Glomerular visceral epithelial cell (primary cell): ENCODE measurements around the gene NFIB.
A peak's percentile ranks its signal among the peaks of the same experiment; 100 is the strongest.

Experiments
- DNase-seq: peaks from one replicate; pipeline ENCODE4 v3.0.0-alpha.2; 2016; ENCODE audit errors: extremely low spot score

NFIB gene

GRCh38 chr9:14107495-14107894, 206.4 kb downstream of the NFIB start:
- DNase-seq: no peak

- no peak for DNase-seq
These were observed 207.2 kb downstream of the NFIB start for GRCh38 chr9:14106699-14107098.

- DNase-seq: no peak
These were observed 209.4 kb downstream of the NFIB start for GRCh38 chr9:14104496-14104895.

GRCh38 chr9:14103115-14103514, 210.8 kb downstream of the NFIB start:
- no peak for DNase-seq

DNA sequence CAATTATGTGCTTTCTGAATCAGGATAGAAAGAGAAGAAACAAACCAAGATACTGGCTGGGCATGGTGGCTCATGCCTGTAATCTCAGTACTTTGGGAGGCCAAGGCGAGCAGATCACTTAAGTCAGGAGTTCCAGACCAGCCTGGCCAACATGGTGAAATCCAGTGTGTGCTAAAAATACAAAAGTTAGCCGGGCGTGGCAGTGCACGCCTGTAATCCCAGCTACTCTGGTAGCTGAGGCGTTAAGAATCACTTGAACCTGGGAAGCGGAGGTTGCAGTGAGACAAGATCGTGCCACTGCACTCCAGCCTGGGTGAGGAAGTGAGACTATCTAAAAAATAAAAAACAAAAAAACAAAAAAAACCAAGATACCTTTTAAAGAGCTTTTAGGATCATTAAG, 214.2 kb downstream of the NFIB start:
- DNase-seq: no peak

DNA sequence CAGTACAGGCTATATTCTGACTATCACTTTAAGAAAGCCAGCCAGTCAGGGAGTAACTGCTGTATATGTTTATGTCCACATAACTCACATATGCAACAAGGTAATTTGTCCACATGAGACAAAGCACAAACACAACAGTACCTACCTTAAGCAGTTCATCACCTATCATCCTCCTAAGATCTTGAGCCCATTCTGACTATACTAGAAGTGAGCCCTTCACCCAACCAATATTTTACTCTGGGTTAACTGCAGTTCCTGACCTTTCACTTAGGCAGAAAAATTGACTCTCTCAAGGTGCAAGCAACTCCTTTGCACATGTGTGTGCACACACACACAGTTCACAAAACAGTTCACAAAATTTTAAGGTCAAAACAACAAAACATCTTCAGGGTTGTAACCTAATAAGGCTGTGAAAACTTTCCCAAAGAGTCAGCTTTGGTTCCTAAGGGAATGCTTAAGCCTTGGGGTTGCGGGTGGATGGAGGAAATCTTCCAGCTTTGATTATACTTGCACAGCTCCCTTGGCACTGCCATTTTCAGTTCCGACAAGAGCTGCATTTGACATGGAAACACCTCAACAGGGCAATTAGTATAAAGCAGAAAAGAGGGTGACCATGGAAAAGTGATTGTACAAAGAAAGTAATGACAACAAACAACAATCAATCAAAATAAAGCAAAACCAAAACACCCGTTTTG, 215.3 kb downstream of the NFIB start:
- no peak for DNase-seq

DNA sequence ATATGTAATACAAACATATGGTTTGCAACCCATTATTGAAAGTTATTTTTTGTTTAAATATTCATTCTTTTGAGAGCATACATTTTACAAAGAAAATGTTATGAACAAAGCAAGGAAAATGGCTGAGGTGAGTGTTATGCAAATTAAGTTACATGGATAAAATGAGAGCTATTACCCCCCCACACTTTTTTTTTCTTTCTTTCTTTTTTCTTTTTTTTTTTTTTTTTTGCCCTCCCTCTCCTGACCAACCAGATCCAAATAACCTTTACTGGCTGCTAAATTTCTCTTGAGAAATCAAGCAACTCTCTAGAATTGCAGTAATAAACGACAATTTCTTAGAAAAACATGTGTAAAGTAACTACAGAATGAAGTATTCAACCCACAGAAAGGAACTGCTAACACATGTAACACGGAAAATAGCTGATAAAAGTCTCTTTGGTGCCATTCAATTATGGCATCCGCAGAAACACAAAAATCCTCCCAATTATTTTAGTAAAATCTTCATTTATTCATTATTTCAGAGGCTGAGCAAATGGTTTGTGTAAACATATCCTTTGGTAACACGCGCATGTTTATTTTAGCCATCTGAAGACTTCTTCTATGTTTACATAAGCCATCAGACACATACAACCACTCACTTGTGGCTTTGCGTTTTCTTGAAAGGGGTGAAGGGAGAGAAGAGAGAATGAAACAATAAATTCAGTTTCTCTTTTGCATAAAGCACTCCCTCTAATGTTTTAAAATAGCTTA, 216.1 kb downstream of the NFIB start:
- no peak for DNase-seq

DNA sequence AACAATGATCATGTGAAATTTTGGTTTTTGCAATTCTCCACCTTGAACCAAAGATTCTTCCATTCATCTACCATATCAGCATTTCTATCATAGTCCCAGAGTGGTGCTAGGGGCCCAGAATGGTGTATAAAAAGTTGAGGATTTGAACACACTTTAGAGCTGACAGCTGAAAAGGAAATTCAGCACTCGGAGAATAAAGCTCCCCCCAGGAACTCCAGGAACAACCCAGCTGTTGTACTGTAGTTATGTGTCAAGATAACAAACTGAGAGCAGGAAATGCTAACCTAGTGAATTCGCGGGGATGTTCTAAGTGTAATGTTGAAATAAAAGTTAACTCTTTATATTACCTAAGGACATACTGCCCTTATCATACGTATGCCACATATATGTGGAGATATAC, 216.7 kb downstream of the NFIB start:
- peak; percentile 33 for DNase-seq

- peak; percentile 89 for DNase-seq
These were observed 217.6 kb downstream of the NFIB start for GRCh38 chr9:14096258-14096922.

DNA sequence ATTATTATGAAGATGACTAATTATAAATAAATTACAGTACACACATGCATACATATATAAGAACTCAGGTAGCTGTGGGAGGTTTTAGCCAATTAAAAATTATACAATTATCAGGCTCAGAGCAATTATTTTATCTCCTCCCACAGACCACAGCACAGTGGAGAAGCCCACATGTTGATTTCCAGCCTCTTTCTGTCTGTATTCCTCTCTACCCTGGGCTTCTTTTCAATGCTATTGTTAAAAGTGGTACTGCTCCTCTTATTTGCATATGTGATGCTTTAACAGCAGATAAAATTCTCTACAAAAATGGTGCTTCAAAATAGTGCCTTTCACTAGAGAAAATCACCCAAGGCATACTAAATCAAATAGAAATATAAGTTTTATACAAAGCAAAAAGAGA, 218.7 kb downstream of the NFIB start:
- no peak for DNase-seq

DNA sequence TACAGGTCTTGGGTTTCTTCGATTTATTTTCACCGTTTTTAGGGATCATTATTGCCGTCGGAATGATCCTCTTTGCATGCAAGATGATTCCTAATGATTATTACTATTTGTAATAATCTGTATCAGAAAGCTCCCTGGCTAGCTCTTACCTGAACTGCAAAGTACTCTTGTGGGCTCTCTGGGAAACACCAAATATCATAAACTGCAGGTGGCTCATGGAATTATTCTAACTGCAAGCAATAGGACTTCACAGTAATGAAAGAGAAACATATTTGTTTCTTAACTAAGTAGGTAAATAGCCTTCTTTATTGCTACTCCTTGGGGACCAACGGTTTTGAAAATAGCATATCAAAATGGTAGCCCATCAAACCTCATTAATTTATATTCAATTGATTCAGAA, 219.4 kb downstream of the NFIB start:
- no peak for DNase-seq

GRCh38 chr9:14092344-14092743, 221.6 kb downstream of the NFIB start:
- DNase-seq: no peak

DNA sequence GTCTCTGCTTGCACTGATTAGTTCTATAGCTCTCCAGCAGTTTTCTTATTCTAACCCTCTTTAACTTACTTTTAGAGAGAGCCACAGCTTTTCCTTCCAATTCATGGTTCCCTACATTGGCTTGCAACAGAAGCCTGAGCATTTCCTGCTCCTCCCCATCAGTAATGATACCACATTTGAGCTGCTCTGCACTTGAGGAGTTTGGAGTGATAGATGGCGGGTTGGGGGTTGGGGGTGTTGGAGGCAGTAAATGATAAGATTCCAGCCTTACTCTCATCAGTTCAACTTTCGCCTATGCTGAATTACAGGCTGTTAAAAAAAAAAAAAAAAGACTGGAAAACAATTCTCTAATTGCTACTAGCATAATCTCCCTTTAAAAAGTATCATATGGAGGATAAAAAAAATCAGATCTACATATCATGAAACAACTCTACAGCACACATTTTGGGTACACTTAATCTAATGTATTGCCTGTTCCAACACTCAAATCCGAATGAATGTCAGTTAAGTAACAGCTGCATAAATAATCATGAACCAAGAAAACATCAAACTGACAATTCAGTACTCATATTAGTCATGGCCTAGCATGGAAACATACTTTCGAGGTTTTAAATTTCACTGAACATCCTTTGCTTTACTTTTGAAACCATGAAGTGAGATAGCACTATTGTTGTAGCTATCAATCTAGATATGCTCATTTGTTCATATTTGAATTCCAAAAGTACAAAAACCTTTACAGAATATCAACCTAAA, 224.7 kb downstream of the NFIB start:
- DNase-seq: no peak

- no peak for DNase-seq
These were observed 226.4 kb downstream of the NFIB start for GRCh38 chr9:14087576-14087975.

- DNase-seq: no peak
These were observed 227.4 kb downstream of the NFIB start for GRCh38 chr9:14086495-14086894.

DNA sequence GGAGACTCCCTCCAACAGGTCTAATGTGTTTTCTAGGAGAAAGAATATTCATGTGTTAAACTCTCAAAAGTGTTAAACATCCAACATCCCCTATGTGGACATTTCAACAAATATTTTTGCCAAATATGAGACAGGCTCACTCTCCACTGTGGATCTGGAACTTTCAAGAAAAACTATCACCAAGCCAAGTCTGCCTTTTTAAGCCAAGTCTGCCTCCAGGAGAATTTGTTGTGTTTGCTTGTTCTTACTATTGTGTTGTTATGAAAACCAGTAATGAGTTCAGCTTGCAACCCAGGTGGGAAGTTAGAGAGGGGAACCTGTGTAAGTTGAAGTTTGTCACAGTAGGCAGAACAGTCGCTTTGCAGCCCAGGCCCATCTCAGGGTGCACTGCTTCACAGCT, 228.1 kb downstream of the NFIB start:
- no peak for DNase-seq

DNA sequence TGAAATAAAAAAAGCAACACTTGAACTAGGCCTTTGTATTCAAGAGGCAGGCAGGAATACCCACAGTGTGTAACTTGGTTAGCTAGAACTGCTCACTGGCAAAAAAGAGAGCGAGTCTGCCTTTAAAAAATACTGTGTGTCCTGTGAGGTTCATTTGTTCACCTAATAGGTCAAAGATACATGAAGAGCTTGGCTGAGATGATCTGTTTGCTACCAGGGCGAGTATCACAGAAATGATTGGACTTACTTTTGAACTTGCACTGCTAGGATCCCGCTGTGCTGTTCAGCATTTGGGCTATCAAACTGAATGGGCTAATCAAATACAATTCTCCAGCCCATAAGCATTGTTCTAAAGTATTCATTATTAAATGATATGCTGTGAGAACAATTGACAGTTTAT, 229.1 kb downstream of the NFIB start:
- DNase-seq: no peak

DNA sequence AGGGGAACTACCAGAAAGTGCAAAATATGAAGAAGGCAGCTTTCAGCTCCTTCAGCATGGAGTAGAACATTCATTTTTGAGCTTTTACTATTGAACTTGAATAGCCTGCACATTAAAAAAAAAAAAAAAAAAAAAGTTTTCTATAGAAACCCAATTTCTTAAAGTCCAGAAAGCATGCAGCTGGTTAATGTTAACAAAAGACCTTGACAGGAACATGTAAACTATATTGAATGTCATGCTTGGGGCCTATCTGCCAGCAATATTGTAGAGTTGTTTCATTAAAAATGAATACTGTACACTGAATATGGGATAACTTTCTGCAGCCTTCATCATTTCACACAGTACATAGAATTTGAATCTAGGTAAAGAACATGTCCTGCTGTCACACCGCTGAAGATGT, 230.6 kb downstream of the NFIB start:
- DNase-seq: no peak

GRCh38 chr9:14082732-14083131, 231.2 kb downstream of the NFIB start:
- no peak for DNase-seq

DNA sequence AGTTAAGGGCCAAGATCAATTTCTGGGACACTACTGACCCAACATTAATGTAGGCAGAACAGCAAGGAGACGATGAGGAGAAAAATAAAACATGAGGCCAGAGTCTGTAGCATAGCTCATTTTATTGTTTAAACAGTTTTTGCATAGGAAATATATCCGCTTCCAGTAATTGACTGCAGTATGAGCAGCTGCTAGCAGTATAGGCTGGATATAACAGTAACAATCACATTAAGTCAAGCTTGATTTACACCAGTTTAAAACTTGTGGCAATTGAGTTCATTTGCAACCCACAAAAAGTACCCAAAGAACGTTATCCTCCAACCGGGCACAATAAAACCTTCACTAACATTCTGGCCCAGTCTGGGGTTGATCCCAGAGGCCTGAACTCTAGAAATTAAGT, 232.2 kb downstream of the NFIB start:
- DNase-seq: no peak

- peak; percentile 87 for DNase-seq
These were observed 232.9 kb downstream of the NFIB start for GRCh38 chr9:14080959-14081542.

- no peak for DNase-seq
These were observed 234.5 kb downstream of the NFIB start for GRCh38 chr9:14079440-14079839.
